Right lobe of liver (tissue), 6 donors: ENCODE measurements around the gene SCN3A. TPM values are rescaled to one million over a fixed set of nuclear protein-coding genes. Genes with fewer than 3 reads are reported as not detected.

ENCODE experiments used
- ATAC-seq, 4 donors: fragments of 200-7000 bp; cut with Tn5 transposase; one replicate each; pipeline ENCODE4 v1.9.1; 2020; ENCODE audit warnings: mild to moderate bottlenecking in 4 of 4, moderate library complexity in 4 of 4
- DNase-seq, 3 donors: peaks; one replicate each; pipeline ENCODE4 v3.0.0-alpha.2; 2020
- H3K27ac ChIP-seq, 3 donors: fragments of 200-600 bp; one replicate each; pipeline ENCODE4 v1.8.0; 2022
- H3K27me3 ChIP-seq, 2 donors: fragments of 200-600 bp; one replicate each; pipeline ENCODE4 v1.8.0; 2022
- H3K36me3 ChIP-seq, 4 donors: fragments of 200-600 bp; sonication (generic) in 1 of 4; one replicate each; pipeline versions ENCODE4 v1.5.1 to v1.8.0; 2017 to 2022; ENCODE audit warnings: control low read depth in 1 of 4
- H3K4me1 ChIP-seq, 4 donors: fragments of 200-600 bp; sonication (generic) in 1 of 4; one replicate each; pipeline versions ENCODE4 v1.5.1 to v1.8.0; 2017 to 2022; ENCODE audit warnings: control low read depth in 1 of 4
- H3K4me3 ChIP-seq, 3 donors: fragments of 200-600 bp; one replicate each; pipeline ENCODE4 v1.8.0; 2022
- H3K9me3 ChIP-seq, 4 donors: fragments of 200-600 bp; sonication (generic) in 1 of 4; one replicate each; pipeline versions ENCODE4 v1.5.1 to v1.8.0; 2017 to 2022; ENCODE audit warnings: control low read depth in 1 of 4
- CTCF ChIP-seq, 4 donors: fragments of 200-600 bp in 3 of 4; fragments of 450-650 bp in 1 of 4; IDR thresholded peaks; one replicate each; pipeline versions ENCODE4 v1.5.1 to v1.8.0; 2016 to 2022; ENCODE audit warnings: antibody characterized with exemption in 4 of 4, mild to moderate bottlenecking in 2 of 4
- POLR2A ChIP-seq: fragments of 450-650 bp; IDR thresholded peaks from one replicate; pipeline ENCODE4 v1.6.1; 2017; ENCODE audit warnings: antibody characterized with exemption, mild to moderate bottlenecking
- WGBS: methylation state at CpG from one replicate; pipeline ENCODE4 v1.1.6; 2018; ENCODE audit warnings: low coverage, low lambda C conversion rate; ENCODE audit not compliant: insufficient coverage; ENCODE audit errors: missing lambda C conversion rate; 5-methylcytosine and 5-hydroxymethylcytosine counted together
- intact Hi-C, 2 donors: fragments of 100-400 bp; cut with DNase I; formaldehyde crosslinking; loops; one replicate each; pipeline versions ENCODE4 v1.11.2 to v1.14.1; 2022
- total RNA-seq, 6 experiments: library from RNA; depleted of rRNA in 2 of 6; stranded (reverse); fragments of >200 nt in 2 of 6; fragmentation: NEBNext Ultra II Directional in 3 of 6; extraction: Animal tissue kit (Norgen Biotek cat#: 25700) in 3 of 6; gene quantifications; one replicate each; pipeline versions ENCODE4 v1.1.0 to v1.2.4, GENCODE V29; 2016 to 2023
- donor health status: DM: no; HTN: yes; CAD: no.
- donor health status: DM: no; HTN: no; CAD: no.
- donor health status: DM: no; HTN: no; CAD: no.
- donor health status: DM: no; HTN: yes; CAD: no.
- donor health status: DM: no; HTN: yes; CAD: no.

SCN3A gene
- total RNA-seq, 6 experiments from 2014 or later: 0.02 to 0.17 (median 0.06) TPM; not detected in 3

- ATAC-seq (no peak), DNase-seq (no peak)
- no peak overlapping the region for H3K27ac ChIP-seq
- H3K27me3 ChIP-seq: no peaks in the 10 kb centered on the region
- intact Hi-C loops: no loop called here
- H3K4me1 ChIP-seq: no peaks in the 10 kb centered on the region
- no peaks in the 10 kb centered on the region for H3K36me3 ChIP-seq
- 54% methylated on average over 1 of the region's 1 CpG for WGBS
- no peak overlapping the region for H3K4me3 ChIP-seq
- TF ChIP-seq POLR2A (no peak), CTCF (IDR thresholded peaks at IDR 0.05) (no peak)
- no peaks in the 10 kb centered on the region for H3K9me3 ChIP-seq
Observed at GRCh38 chr2:165197346-165197745, 6.5 kb downstream of the SCN3A start.

- TF ChIP-seq CTCF (IDR thresholded peaks at IDR 0.05) (no peak), POLR2A (no peak)
- no peak for ATAC-seq
- no peaks in the 10 kb centered on the region for H3K36me3 ChIP-seq
- H3K4me3 ChIP-seq: no peak overlapping the region
- intact Hi-C loops: no loop called here
- no peak for DNase-seq
- H3K4me1 ChIP-seq: no peaks in the 10 kb centered on the region
- no peaks in the 10 kb centered on the region for H3K9me3 ChIP-seq
- no peak overlapping the region for H3K27ac ChIP-seq
- 52% methylated on average over 4 of the region's 4 CpGs for WGBS
- no peaks in the 10 kb centered on the region for H3K27me3 ChIP-seq
Observed at GRCh38 chr2:165196411-165196810, 7.4 kb downstream of the SCN3A start.

- no peaks in the 10 kb centered on the region for H3K9me3 ChIP-seq
- intact Hi-C loops: no loop called here
- no peak for ATAC-seq
- no peak for TF ChIP-seq POLR2A
- TF ChIP-seq CTCF (IDR thresholded peaks at IDR 0.05): no peak
- H3K4me1 ChIP-seq: no peaks in the 10 kb centered on the region
- WGBS: 65% methylated on average over 4 of the region's 4 CpGs
- H3K27me3 ChIP-seq: no peaks in the 10 kb centered on the region
- no peak overlapping the region for H3K4me3 ChIP-seq
- no peak for DNase-seq
- H3K36me3 ChIP-seq: no peaks in the 10 kb centered on the region
- H3K27ac ChIP-seq: no peak overlapping the region
Observed at GRCh38 chr2:165193178-165193777, 10.6 kb downstream of the SCN3A start.

- DNase-seq (no peak), ATAC-seq (no peak)
- TF ChIP-seq CTCF (IDR thresholded peaks at IDR 0.05): no peak
- TF ChIP-seq POLR2A: no peak
- intact Hi-C loops: no loop called here
- Histone ChIP-seq H3K27ac (no peak overlapping the region), H3K9me3 (no peaks in the 10 kb centered on the region), H3K4me1 (no peaks in the 10 kb centered on the region), H3K4me3 (no peak overlapping the region), H3K27me3 (no peaks in the 10 kb centered on the region), H3K36me3 (no peaks in the 10 kb centered on the region)
- WGBS: 58% methylated on average over 2 of the region's 2 CpGs
Observed at GRCh38 chr2:165192729-165193128, 11.1 kb downstream of the SCN3A start.
